NCI-H460 (cell line): ENCODE results near the gene IMP3. TPM values are rescaled to one million over a fixed set of nuclear protein-coding genes. Genes with fewer than 3 reads are reported as not detected.
"Not testable (repeated sequence)": the region's sequence is repeated elsewhere in the genome, so short reads cannot be mapped to it uniquely, and the experiment has no call there.

ENCODE experiments used
- DNase-seq: peaks from one replicate; pipeline ENCODE4 v3.0.0-alpha.2; 2016; ENCODE audit warnings: low read depth; ENCODE audit errors: extremely low read depth
- polyA plus RNA-seq: library from polyadenylated mRNA; depleted of rRNA; stranded (reverse); fragments of >200 nt; gene quantifications from 2 replicates; pipeline ENCODE4 v1.2.3, GENCODE V29; 2014; cell fraction: nucleus; rRNA removed
- total RNA-seq: library from RNA; depleted of rRNA; stranded (reverse); fragments of >200 nt; shearing (Covaris generic); gene quantifications from 2 replicates; pipeline ENCODE4 v1.2.3, GENCODE V29; 2014; rRNA removed

The IMP3 gene, protein sequence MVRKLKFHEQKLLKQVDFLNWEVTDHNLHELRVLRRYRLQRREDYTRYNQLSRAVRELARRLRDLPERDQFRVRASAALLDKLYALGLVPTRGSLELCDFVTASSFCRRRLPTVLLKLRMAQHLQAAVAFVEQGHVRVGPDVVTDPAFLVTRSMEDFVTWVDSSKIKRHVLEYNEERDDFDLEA
- 59.8 and 68.6 TPM in 2 replicates for total RNA-seq
- polyA plus RNA-seq, result 159 and 176 TPM in 2 replicates

DNA sequence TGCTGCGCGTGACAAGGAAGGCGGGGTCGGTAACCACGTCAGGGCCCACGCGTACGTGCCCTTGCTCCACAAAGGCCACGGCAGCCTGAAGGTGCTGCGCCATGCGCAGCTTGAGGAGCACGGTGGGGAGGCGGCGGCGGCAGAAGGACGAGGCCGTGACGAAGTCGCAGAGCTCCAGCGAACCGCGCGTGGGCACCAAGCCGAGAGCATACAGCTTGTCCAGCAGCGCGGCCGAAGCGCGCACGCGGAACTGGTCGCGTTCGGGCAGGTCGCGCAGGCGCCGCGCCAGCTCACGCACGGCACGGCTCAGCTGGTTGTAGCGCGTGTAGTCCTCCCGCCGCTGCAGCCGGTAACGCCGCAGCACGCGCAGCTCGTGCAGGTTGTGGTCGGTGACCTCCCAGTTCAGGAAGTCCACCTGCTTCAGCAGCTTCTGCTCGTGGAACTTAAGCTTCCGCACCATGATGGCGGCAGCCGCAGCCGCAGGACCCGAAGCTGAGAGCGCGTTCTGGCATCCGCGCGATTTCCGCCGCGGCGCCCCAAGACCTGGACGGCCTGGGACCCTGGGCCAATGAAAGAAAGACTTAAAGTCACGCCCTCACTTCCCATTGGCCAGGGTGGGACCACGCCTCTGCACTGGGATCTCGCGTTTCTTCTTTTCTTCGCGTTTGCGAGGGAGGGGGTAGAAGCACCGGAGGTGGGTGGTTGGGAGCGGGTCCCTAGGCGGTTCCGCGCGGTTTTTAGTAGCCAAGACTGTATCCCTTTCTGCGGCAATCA lies at the start of gene IMP3:
TSS of gene IMP3 (minus strand) at position 516 of the 774 bp plus-strand sequence. CDS start at position 460, 56 bp downstream.
- peak; percentile 95 for DNase-seq

- not testable (repeated sequence) for DNase-seq
Measured at GRCh38 chr15:75689429-75689828, 49.4 kb upstream of the IMP3 start.

GRCh38 chr15:75688831-75689230 lies 48.8 kb upstream of the IMP3 start:
- DNase-seq, result no peak

DNA sequence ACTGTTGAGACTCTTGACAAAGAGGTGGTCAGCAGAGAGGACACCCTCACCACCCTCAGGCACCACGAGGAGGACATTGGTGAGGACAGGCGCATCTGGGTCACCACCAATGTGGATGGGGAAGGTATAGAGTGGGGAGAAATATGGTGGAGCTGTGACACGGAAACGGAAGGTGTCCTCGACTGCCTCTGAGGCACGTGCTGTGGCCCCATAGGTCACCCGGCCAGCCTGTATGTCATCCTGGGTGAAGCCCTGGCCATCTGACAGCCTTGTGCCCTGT lies 48.2 kb upstream of the IMP3 start:
- no peak for DNase-seq

DNA sequence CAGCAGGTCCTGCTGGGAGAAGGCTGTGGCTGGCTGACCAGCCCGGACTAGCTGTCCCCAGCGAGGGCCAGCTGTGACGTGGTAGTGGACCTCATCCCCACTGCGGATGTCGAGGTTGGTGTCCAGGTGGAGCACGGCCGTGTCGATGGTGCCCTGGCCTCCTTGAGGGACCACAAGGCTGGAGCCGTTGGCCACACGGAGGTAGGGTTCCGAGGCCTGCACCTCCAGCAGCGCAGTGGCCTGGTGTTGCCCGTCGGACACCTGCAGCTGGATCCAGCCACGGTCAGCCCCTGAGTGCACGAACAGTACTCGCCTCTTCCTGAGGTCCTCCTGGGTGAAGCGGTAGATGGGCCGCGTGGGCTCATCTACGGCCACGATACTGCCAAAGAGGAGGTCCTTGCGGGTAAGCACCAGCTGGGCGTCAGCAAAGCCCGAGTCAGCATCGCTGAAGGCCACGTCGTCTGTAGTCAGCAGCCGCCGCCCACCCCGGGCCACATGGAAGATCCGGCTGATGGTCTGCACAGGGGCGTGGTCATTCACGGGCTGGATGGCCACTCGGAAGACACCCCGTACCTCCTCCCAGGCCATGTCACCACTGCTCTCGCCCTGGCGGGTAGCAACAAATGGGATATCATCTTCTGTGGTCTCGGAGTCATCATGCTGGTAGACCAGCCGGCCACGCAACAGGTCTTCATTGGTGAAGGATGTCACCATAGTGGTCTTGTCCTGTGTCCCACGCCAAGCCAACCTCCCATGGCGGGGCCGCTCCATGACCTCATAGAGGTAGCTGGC lies 47.7 kb upstream of the IMP3 start:
- no peak for DNase-seq

- DNase-seq, result peak; percentile 40
Measured at GRCh38 chr15:75686212-75686642, 46.2 kb upstream of the IMP3 start.

DNA sequence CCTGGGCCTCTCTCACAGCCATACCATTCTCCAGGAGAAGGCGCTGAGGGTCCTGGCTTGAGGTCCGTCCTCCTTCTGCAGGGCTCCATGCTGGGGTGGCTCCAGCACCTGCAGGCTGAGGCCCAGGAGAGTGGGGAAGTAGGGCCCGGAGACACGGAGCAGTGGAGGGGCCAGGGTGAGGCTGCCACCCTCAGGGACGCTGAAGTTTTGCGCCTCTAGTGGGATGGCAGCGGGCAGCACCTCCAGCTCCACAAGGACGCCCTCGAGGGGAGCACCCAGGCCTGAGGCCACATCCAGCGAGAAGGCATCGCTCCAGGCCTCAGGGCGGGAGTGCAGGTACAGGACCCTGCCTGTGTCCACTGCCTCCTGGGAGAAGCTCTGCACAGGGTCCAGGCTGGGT lies 45.2 kb upstream of the IMP3 start:
- DNase-seq, result no peak

DNA sequence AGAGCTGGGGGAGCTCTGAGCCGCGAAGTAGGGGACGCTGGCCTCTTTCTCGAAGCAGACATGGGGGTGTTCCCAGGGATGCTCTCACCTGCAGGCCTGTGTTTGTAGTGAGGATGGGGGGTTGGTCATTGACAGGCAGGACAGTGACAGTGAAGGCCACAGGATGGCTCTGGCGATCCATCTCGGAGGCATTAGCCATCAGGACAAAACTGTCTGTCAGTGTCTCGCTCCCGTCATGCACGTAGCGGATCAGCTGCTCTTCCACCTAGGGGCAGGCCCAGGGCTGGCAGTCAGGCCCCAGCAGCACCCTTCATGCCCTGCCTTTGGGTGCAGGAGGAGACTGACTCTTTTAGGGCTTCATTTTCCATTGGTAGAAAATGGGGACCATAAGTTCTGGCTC lies 44.6 kb upstream of the IMP3 start:
- no peak for DNase-seq

GRCh38 chr15:75683646-75684312 lies 43.8 kb upstream of the IMP3 start:
- DNase-seq, result peak; percentile 47

DNA sequence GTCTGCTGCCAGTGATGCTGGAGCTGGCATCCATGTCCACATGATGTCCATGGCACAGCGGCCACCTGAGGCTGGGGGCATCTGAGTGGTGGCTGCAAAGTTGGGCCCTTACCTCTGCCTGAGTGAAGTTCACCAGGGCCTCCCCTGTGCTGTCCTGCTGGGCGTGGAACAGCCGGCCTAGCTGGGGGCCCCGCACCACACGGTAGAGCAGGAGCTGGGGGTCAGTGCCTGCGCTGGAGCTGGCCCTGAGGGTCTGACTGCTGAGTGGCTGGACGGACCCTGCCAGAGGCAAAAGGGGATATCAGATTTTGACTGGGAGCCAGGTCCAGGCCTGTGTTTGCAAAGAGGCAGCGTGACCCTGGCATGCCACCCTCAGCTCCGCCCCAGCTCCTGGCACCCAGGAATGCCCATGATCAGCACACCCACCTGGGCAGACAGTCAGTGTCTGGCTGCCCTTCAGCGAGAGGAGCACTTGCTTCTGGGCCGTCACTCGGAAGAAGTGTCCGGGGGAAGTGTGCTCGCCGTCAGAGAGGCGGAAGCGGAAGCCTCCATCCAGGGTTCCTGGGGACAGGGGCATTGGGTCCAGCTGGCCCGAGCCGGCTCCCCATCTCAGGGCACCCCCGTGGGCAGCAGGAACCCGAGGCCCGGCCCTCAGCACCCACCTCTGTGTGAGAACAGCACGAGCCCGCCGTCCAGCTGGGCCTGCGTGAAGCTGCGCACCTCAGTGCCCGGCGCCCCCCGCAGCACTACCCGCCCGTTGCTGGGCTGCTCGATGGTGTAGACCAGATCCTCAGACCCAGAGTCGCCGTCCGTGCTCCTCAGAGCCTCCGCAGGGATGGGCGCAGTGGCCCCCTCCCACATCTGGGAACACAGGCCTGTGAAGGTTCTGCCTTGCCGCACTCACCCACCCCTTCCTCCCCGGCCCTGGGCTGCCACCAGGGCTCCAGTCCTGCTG lies 42.4 kb upstream of the IMP3 start:
- no peak for DNase-seq

- DNase-seq, result no peak
Measured at GRCh38 chr15:75680007-75680789, 40.2 kb upstream of the IMP3 start.

DNA sequence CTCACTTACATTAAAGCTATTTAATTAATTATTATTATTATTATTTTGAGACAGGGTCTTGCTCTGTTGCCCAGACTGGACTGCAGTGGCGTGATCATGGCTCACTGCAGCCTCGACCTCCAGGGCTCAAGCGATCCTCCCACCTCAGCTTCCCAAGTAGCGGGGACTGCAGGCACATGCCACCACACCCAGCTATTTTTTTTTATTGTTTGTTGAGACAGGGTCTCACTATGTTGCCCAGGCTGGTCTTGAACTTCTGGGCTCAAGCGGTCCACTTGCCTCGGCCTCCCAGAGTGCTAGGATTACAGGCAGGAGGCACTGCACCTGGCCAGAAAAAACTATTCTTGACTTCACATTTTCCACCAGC lies 38.3 kb upstream of the IMP3 start:
- DNase-seq, result not testable (repeated sequence)

GRCh38 chr15:75677465-75678323 lies 37.7 kb upstream of the IMP3 start:
- DNase-seq, result no peak

GRCh38 chr15:75676688-75677464 lies 36.9 kb upstream of the IMP3 start:
- no peak for DNase-seq

- no peak for DNase-seq
Measured at GRCh38 chr15:75675579-75676404, 35.8 kb upstream of the IMP3 start.

DNA sequence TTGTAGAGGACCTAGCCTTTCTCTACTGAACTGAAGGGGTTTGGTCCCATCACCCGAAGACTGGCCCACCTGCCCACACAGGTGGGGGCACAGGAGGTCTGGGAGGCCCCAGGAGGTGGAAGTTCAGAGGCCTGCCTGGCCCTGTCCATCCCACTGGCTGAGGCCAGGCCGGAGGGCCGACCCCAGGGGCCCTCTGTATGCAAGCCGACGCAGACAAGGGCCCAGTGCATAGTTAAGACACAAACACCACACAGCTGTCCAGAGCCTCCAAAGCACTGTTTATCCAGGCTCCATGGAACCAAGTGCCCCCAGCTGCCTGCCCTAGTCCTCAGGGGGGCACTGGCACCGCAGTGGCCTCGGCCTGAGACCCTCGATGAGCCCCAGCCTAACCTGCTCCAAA lies 34.3 kb upstream of the IMP3 start:
- DNase-seq, result no peak
